Measurements from ENCODE around the gene ZNF140. TPM values are rescaled to one million over a fixed set of nuclear protein-coding genes. Genes with fewer than 3 reads are reported as not detected.

The ZNF140 gene
- total RNA-seq, 4 donors from 2014 or later: 3.9 to 17.5 (median 8.7) TPM

GRCh38 chr12:133129368-133130037 is 48.8 kb downstream of the ZNF140 start:
- H3K27me3 ChIP-seq: no peaks in the 10 kb centered on the region
- H3K27ac ChIP-seq: peak overlapping the region; percentile 91 to 99 (median 96)
- intact Hi-C loops (cut with DNase I): no loop called here
- WGBS, 2 donors: 29 to 30% methylated on average over 13 to 19 of the region's 26 CpGs
- TF ChIP-seq CTCF (IDR thresholded peaks at IDR 0.05) (no peak), POLR2A (IDR thresholded peaks at IDR 0.05) (no peak)
- H3K36me3 ChIP-seq: peaks cover 0 to 65% (median 4%) of the 10 kb centered on the region in 3 donors
- peaks cover 8 to 64% (median 59%) of the 10 kb centered on the region in 3 donors for H3K9me3 ChIP-seq
- no peak for DNase-seq
- H3K4me3 ChIP-seq: peak overlapping the region; percentile 70 to 93 (median 84)
- peaks cover 0 to 18% (median 0%) of the 10 kb centered on the region in 3 donors for H3K4me1 ChIP-seq

- Histone ChIP-seq H3K4me3 (peak within 1 kb of the TSS; percentile 70 to 93 (median 84)), H3K9me3 (peaks cover 8 to 64% (median 58%) of the 10 kb centered on the region in 3 donors), H3K27me3 (no peaks in the 10 kb centered on the region), H3K36me3 (peaks cover 0 to 65% (median 4%) of the 10 kb centered on the region in 3 donors), H3K4me1 (peaks cover 0 to 18% (median 0%) of the 10 kb centered on the region in 3 donors), H3K27ac (peak within 1 kb of the TSS; percentile 91 to 99 (median 96))
- peak; percentile 86 for DNase-seq
- TF ChIP-seq POLR2A (IDR thresholded peaks at IDR 0.05): peak in 3 of 4 donors; percentile 35 to 81 (median 69)
- TF ChIP-seq CTCF (IDR thresholded peaks at IDR 0.05): no peak
- 0% methylated on average over 10 of the region's 87 CpGs for WGBS, 2 donors
- intact Hi-C loops (cut with DNase I): no loop called here
Observed at GRCh38 chr12:133130038-133130807, 49.5 kb downstream of the ZNF140 start, which contains the start of the genes ZNF10 and ZNF891. Gene ZNF10, plus strand, starts transcription at chr12:133130627. Its CDS starts 13,866 bp downstream, at chr12:133144493. Gene ZNF891, minus strand, starts transcription at chr12:133130274. Its CDS starts 8,356 bp downstream, at chr12:133121918.

GRCh38 chr12:133130808-133131128 is 50.0 kb downstream of the ZNF140 start:
- Histone ChIP-seq H3K27ac (peak overlapping the region; percentile 91 to 99 (median 96)), H3K4me1 (peaks cover 0 to 18% (median 0%) of the 10 kb centered on the region in 3 donors), H3K36me3 (peaks cover 4 to 65% (median 5%) of the 10 kb centered on the region in 3 donors), H3K27me3 (no peaks in the 10 kb centered on the region), H3K9me3 (peaks cover 3 to 64% (median 58%) of the 10 kb centered on the region in 3 donors), H3K4me3 (peak overlapping the region; percentile 70 to 93 (median 84))
- WGBS, 2 donors: 1% methylated on average over 17 of the region's 17 CpGs
- TF ChIP-seq POLR2A (IDR thresholded peaks at IDR 0.05) (no peak), CTCF (IDR thresholded peaks at IDR 0.05) (no peak)
- peak; percentile 29 for DNase-seq
- intact Hi-C loops (cut with DNase I): no loop called here

GRCh38 chr12:133135747-133136146 is 55.0 kb downstream of the ZNF140 start:
- Histone ChIP-seq H3K4me3 (no peak overlapping the region), H3K36me3 (peaks cover 0 to 86% (median 5%) of the 10 kb centered on the region in 3 donors), H3K4me1 (peaks cover 0 to 9% (median 0%) of the 10 kb centered on the region in 3 donors), H3K9me3 (peaks cover 4 to 79% (median 66%) of the 10 kb centered on the region in 3 donors), H3K27me3 (no peaks in the 10 kb centered on the region), H3K27ac (no peak overlapping the region)
- TF ChIP-seq POLR2A (IDR thresholded peaks at IDR 0.05) (no peak), CTCF (IDR thresholded peaks at IDR 0.05) (no peak)
- intact Hi-C loops (cut with DNase I): no loop called here
- DNase-seq: no peak
- WGBS, 2 donors: 92 to 100% methylated on average over 2 of the region's 2 CpGs

GRCh38 chr12:133145981-133146380 is 65.3 kb downstream of the ZNF140 start:
- TF ChIP-seq POLR2A (IDR thresholded peaks at IDR 0.05): no peak
- no peak for TF ChIP-seq CTCF (IDR thresholded peaks at IDR 0.05)
- no peak for DNase-seq
- peaks cover 9 to 93% (median 9%) of the 10 kb centered on the region in 3 donors for H3K36me3 ChIP-seq
- no peak overlapping the region for H3K27ac ChIP-seq
- peaks cover 0 to 100% (median 78%) of the 10 kb centered on the region in 3 donors for H3K9me3 ChIP-seq
- 100% methylated on average over 2 of the region's 2 CpGs for WGBS, 2 donors
- no peaks in the 10 kb centered on the region for H3K27me3 ChIP-seq
- H3K4me1 ChIP-seq: no peaks in the 10 kb centered on the region
- intact Hi-C loops (cut with DNase I): no loop called here
- no peak overlapping the region for H3K4me3 ChIP-seq

Measured in esophagus squamous epithelium (tissue), 5 donors.